NB4 (cell line): ENCODE results near the gene CTNNA2.

ENCODE experiments used
- TF ChIP-seq, protein P1 (sequence below): IDR thresholded peaks from one replicate; pipeline ENCODE4 v1.5.1; 2012; ENCODE audit warnings: low read depth, low read length
- TF ChIP-seq, protein P2 (sequence below): IDR thresholded peaks from 2 replicates; pipeline ENCODE4 v1.6.1; 2011; ENCODE audit warnings: low read depth, low read length

DNA sequence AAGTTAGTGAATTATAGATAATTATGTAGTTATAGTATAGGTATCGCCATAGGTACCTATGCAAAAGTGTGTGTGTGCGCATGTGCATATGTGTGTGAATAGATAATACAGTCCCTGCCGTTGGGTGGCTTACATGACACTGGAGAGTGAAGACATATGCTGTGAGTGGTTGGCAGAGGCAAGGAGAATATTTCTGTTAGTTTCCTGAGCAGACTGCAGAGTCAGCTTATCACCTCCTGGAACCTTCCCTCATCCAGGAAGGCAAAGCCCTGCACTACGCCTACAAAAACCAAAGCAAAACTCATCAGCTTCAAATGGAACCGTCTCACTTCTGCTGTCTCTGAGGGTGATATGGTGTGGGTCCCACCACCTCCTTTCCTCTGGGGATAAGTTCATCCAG, 609.8 kb downstream of the CTNNA2 start:
- TF ChIP-seq, protein P1, sequence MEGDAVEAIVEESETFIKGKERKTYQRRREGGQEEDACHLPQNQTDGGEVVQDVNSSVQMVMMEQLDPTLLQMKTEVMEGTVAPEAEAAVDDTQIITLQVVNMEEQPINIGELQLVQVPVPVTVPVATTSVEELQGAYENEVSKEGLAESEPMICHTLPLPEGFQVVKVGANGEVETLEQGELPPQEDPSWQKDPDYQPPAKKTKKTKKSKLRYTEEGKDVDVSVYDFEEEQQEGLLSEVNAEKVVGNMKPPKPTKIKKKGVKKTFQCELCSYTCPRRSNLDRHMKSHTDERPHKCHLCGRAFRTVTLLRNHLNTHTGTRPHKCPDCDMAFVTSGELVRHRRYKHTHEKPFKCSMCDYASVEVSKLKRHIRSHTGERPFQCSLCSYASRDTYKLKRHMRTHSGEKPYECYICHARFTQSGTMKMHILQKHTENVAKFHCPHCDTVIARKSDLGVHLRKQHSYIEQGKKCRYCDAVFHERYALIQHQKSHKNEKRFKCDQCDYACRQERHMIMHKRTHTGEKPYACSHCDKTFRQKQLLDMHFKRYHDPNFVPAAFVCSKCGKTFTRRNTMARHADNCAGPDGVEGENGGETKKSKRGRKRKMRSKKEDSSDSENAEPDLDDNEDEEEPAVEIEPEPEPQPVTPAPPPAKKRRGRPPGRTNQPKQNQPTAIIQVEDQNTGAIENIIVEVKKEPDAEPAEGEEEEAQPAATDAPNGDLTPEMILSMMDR: no peak
- TF ChIP-seq, protein P2, sequence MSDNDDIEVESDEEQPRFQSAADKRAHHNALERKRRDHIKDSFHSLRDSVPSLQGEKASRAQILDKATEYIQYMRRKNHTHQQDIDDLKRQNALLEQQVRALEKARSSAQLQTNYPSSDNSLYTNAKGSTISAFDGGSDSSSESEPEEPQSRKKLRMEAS: no peak
